SK-N-SH (cell line): Measurements from ENCODE around the gene BCAR1. TPM values are rescaled to one million over a fixed set of nuclear protein-coding genes. Genes with fewer than 3 reads are reported as not detected.
A peak's percentile ranks its signal among the peaks of the same experiment; 100 is the strongest.

Experiments
- CTCF ChIA-PET: fragments of 300-600, 350-600 bp; formaldehyde crosslinking; extraction: SDS; loops from one replicate; lab custom pipeline; 2021; lab: Yijun Ruan, JAX
- POLR2A ChIA-PET: fragments of 350-600 bp; sonication (Branson Sonifier 250); formaldehyde crosslinking; extraction: SDS; loops from one replicate; lab custom pipeline; 2020; ENCODE audit warnings: antibody characterized with exemption, inconsistent platforms; lab: Yijun Ruan, JAX
- DNase-seq: peaks from one replicate; pipeline ENCODE4 v3.0.0; 2012
- H2AFZ ChIP-seq: fragments of 200-600 bp; sonication (generic); 2 replicates; pipeline ENCODE4 v1.8.1; 2016; ENCODE audit warnings: antibody characterized with exemption, mild to moderate bottlenecking, low read depth
- H3F3A ChIP-seq: fragments of 200-600 bp; sonication (generic); replicated peaks from 2 replicates; pipeline ENCODE3; 2016; ENCODE audit warnings: antibody characterized with exemption, mild to moderate bottlenecking; ENCODE audit not compliant: insufficient read depth
- H3K27ac ChIP-seq, 2 experiments: fragments of 200-500 bp in 1 of 2; fragments of 200-600 bp in 1 of 2; sonication (Bioruptor generic) in 1 of 2; sonication (generic), shearing (Covaris generic) in 1 of 2; 2 replicates each; pipeline versions ENCODE4 v1.5.1 to v1.6.1; 2014 to 2016; ENCODE audit warnings: low read depth in 2 of 2, inconsistent platforms in 1 of 2, low read length in 1 of 2, mild to moderate bottlenecking in 1 of 2, mixed read lengths in 1 of 2
- H3K27me3 ChIP-seq: fragments of 200-600 bp; sonication (generic), shearing (Covaris generic); 2 replicates; pipeline ENCODE4 v1.6.1; 2016; ENCODE audit warnings: mixed run types; ENCODE audit not compliant: insufficient read depth
- H3K36me3 ChIP-seq, 2 experiments: fragments of 200-500 bp in 1 of 2; fragments of 200-600 bp in 1 of 2; sonication (Bioruptor generic) in 1 of 2; sonication (generic) in 1 of 2; replicated peaks in 1 of 2; 2 replicates each; pipeline versions ENCODE3 to v1.5.1; 2014 to 2016; ENCODE audit warnings: low read length in 1 of 2, mild to moderate bottlenecking in 1 of 2; ENCODE audit not compliant: insufficient read depth in 2 of 2, control insufficient read depth in 1 of 2
- H3K4me1 ChIP-seq, 2 experiments: fragments of 200-500 bp in 1 of 2; fragments of 200-600 bp in 1 of 2; sonication (Bioruptor generic) in 1 of 2; sonication (generic), shearing (Covaris generic) in 1 of 2; 2 replicates each; pipeline versions ENCODE4 v1.5.1 to v1.6.1; 2014 to 2016; ENCODE audit warnings: low read depth in 1 of 2, low read length in 1 of 2, mixed run types in 1 of 2; ENCODE audit not compliant: insufficient read depth in 2 of 2, control insufficient read depth in 1 of 2
- H3K4me2 ChIP-seq: fragments of 200-600 bp; sonication (generic), shearing (Covaris generic); 2 replicates; pipeline ENCODE4 v1.6.1; 2017; ENCODE audit warnings: mixed run types
- H3K4me3 ChIP-seq, 2 experiments: fragments of 200-500 bp in 1 of 2; fragments of 200-600 bp in 1 of 2; sonication (Bioruptor generic) in 1 of 2; sonication (generic), shearing (Covaris generic) in 1 of 2; 2 replicates each; pipeline versions ENCODE4 v1.5.1 to v1.8.1; 2014 to 2016; ENCODE audit warnings: low read depth in 2 of 2, inconsistent platforms in 1 of 2, low read length in 1 of 2, mild to moderate bottlenecking in 1 of 2, mixed read lengths in 1 of 2, moderate library complexity in 1 of 2
- H3K79me2 ChIP-seq: fragments of 200-600 bp; sonication (generic); 2 replicates; pipeline ENCODE4 v1.8.1; 2017; ENCODE audit warnings: mild to moderate bottlenecking; ENCODE audit not compliant: insufficient read depth
- H3K9ac ChIP-seq: fragments of 200-600 bp; sonication (generic); 2 replicates; pipeline ENCODE4 v1.6.1; 2017; ENCODE audit warnings: mixed run types
- H3K9me2 ChIP-seq: fragments of 200-600 bp; sonication (generic); 2 replicates; pipeline ENCODE4 v1.6.1; 2017; ENCODE audit warnings: mixed run types
- H3K9me3 ChIP-seq: fragments of 200-600 bp; sonication (generic); 2 replicates; pipeline ENCODE4 v1.6.1; 2017; ENCODE audit warnings: mixed run types, mild to moderate bottlenecking, moderate library complexity
- H4K20me1 ChIP-seq: fragments of 200-600 bp; sonication (generic); 2 replicates; pipeline ENCODE4 v1.6.1; 2017; ENCODE audit warnings: mild to moderate bottlenecking, mixed run types; ENCODE audit not compliant: insufficient read depth
- CTCF ChIP-seq: fragments of 200-600 bp; sonication (generic); IDR thresholded peaks from 2 replicates; pipeline ENCODE4 v1.6.1; 2017; ENCODE audit warnings: antibody characterized with exemption, mild to moderate bottlenecking, moderate library complexity
- EP300 ChIP-seq, 2 experiments: IDR thresholded peaks; 2 replicates each; pipeline versions ENCODE4 v1.4.0 to v1.6.1; 2012; ENCODE audit warnings: borderline replicate concordance in 1 of 2, low read depth in 1 of 2, low read length in 1 of 2
- EZH2phosphoT487 ChIP-seq: fragments of 200-600 bp; sonication (generic); IDR thresholded peaks from 2 replicates; pipeline ENCODE4 v1.6.1; 2017; ENCODE audit warnings: low read depth, mixed run types, mild to moderate bottlenecking, antibody characterized with exemption, moderate library complexity, borderline replicate concordance
- FOXJ3 ChIP-seq: sonication (generic); formaldehyde crosslinking; IDR thresholded peaks from 2 replicates; pipeline ENCODE4 v1.5.1; 2020; ENCODE audit warnings: mild to moderate bottlenecking, missing genetic modification reagents
- FOXM1 ChIP-seq: IDR thresholded peaks from 2 replicates; pipeline ENCODE4 v1.4.0; 2012; ENCODE audit warnings: low read depth, mild to moderate bottlenecking
- GATA2 ChIP-seq: sonication (generic); formaldehyde crosslinking; IDR thresholded peaks from 2 replicates; pipeline ENCODE4 v1.5.0; 2020; ENCODE audit warnings: mild to moderate bottlenecking, missing genetic modification reagents
- MEF2A ChIP-seq: IDR thresholded peaks from 2 replicates; pipeline ENCODE4 v1.4.0; 2012; ENCODE audit warnings: low read depth, borderline replicate concordance
- MXI1 ChIP-seq: IDR thresholded peaks from 2 replicates; pipeline ENCODE4 v1.6.1; 2012; ENCODE audit warnings: mild to moderate bottlenecking, low read depth, low read length, improper control_type of control experiment
- NRF1 ChIP-seq: IDR thresholded peaks from 2 replicates; pipeline ENCODE4 v1.6.1; 2012; ENCODE audit warnings: low read depth, mild to moderate bottlenecking, low read length
- RFX5 ChIP-seq: IDR thresholded peaks from 2 replicates; pipeline ENCODE4 v1.6.1; 2012; ENCODE audit warnings: mild to moderate bottlenecking, improper control_type of control experiment, low read length
- SIN3A ChIP-seq: IDR thresholded peaks from 2 replicates; pipeline ENCODE4 v1.6.1; 2012; ENCODE audit warnings: low read depth, mild to moderate bottlenecking, low read length, moderate library complexity, borderline replicate concordance
- SMC3 ChIP-seq: IDR thresholded peaks from 2 replicates; pipeline ENCODE4 v1.6.1; 2012; ENCODE audit warnings: low read depth, low read length, improper control_type of control experiment
- TAF1 ChIP-seq: IDR thresholded peaks from 2 replicates; pipeline ENCODE4 v1.6.1; 2012; ENCODE audit warnings: low read depth, mild to moderate bottlenecking, low read length, moderate library complexity, borderline replicate concordance
- WGBS: methylation state at CpG from one replicate; pipeline ENCODE4 v1.1.6; 2017; ENCODE audit warnings: low lambda C conversion rate; 5-methylcytosine and 5-hydroxymethylcytosine counted together
- polyA plus RNA-seq, 3 experiments: library from polyadenylated mRNA; depleted of rRNA; stranded (reverse); fragments of >200 nt; gene quantifications; 2 replicates each; pipeline ENCODE4 v1.2.3, GENCODE V29; 2012
- TF ChIP-seq, protein P1 (sequence below): IDR thresholded peaks from 2 replicates; pipeline ENCODE4 v1.4.0; 2012; ENCODE audit warnings: low read depth, borderline replicate concordance

Gene BCAR1
- polyA plus RNA-seq, 1 of the 3 experiments (the other 2 are of a cell fraction) = 45.1 TPM

GRCh38 chr16:75219838-75220237 is 31.6 kb downstream of the BCAR1 start:
- Histone ChIP-seq H3K9me2 (no peaks in the 10 kb centered on the region), H3K4me2 (0 out of 2 replicates have a peak overlapping the region, but pooled peaks have one; percentile 58), H3K9me3 (no peaks in the 10 kb centered on the region), H3K79me2 (no peaks in the 10 kb centered on the region), H3K9ac (no peak overlapping the region), H3K27me3 (no peaks in the 10 kb centered on the region), H3K4me3 (no peak overlapping the region), H3K27ac (peak overlapping the region in 1 of 2 experiments; percentile 12; a peak in 1 of 4 replicates), H3K36me3 (no peaks in the 10 kb centered on the region)
- CTCF ChIA-PET = interaction anchor here (1.5 to 3.8 kb wide), 2 partner anchors 14 to 20 kb away, joined by 6 to 18 read pairs; no protein-coding TSS in a partner anchor
- WGBS = 88% methylated on average over 5 of the region's 5 CpGs
- POLR2A ChIA-PET = no interaction called here
- no peak for DNase-seq
- no peak for TF ChIP-seq RFX5
- TF ChIP-seq, protein P1, sequence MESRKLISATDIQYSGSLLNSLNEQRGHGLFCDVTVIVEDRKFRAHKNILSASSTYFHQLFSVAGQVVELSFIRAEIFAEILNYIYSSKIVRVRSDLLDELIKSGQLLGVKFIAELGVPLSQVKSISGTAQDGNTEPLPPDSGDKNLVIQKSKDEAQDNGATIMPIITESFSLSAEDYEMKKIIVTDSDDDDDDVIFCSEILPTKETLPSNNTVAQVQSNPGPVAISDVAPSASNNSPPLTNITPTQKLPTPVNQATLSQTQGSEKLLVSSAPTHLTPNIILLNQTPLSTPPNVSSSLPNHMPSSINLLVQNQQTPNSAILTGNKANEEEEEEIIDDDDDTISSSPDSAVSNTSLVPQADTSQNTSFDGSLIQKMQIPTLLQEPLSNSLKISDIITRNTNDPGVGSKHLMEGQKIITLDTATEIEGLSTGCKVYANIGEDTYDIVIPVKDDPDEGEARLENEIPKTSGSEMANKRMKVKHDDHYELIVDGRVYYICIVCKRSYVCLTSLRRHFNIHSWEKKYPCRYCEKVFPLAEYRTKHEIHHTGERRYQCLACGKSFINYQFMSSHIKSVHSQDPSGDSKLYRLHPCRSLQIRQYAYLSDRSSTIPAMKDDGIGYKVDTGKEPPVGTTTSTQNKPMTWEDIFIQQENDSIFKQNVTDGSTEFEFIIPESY = no peak
- TF ChIP-seq, all 33 proteins: peak for 0
- Histone ChIP-seq H3K4me1 (peaks cover 0 to 6% of the 10 kb centered on the region in 2 experiments; a peak in 1 of 4 replicates), H4K20me1 (no peaks in the 10 kb centered on the region), H3F3A (no peaks in the 10 kb centered on the region), H2AFZ (no peak overlapping the region)

- ChIA-PET POLR2A (interaction anchor here (0.5 kb wide), 1 partner anchor 198 kb away, joined by 3 read pairs; no protein-coding TSS in a partner anchor), CTCF (interaction anchor here (1.5 to 3.8 kb wide), 2 partner anchors 15 to 20 kb away, joined by 6 to 18 read pairs; no protein-coding TSS in a partner anchor)
- Histone ChIP-seq H3K36me3 (no peaks in the 10 kb centered on the region), H3K9me3 (no peaks in the 10 kb centered on the region), H3K4me1 (peaks cover 0 to 6% of the 10 kb centered on the region in 2 experiments; a peak in 1 of 4 replicates), H3K9ac (no peak overlapping the region), H3K4me2 (no peak overlapping the region), H3K4me3 (no peak overlapping the region), H4K20me1 (no peaks in the 10 kb centered on the region), H3K27ac (no peak overlapping the region), H2AFZ (no peak overlapping the region), H3F3A (no peaks in the 10 kb centered on the region), H3K27me3 (no peaks in the 10 kb centered on the region), H3K9me2 (no peaks in the 10 kb centered on the region), H3K79me2 (no peaks in the 10 kb centered on the region)
- WGBS = 87% methylated on average over 3 of the region's 4 CpGs
- DNase-seq = no peak
- TF ChIP-seq FOXJ3 (no peak), MEF2A (no peak), NRF1 (no peak), GATA2 (no peak), MXI1 (no peak), EZH2phosphoT487 (no peak), CTCF (no peak), SIN3A (no peak), EP300 (IDR thresholded peaks at IDR 0.05; ENCODE audit: borderline replicate concordance in 1 of 2, low read depth in 1 of 2, low read length in 1 of 2) (no peak), TAF1 (no peak), FOXM1 (no peak), SMC3 (no peak)
Observed at GRCh38 chr16:75219088-75219487, 32.3 kb downstream of the BCAR1 start.
